GM19043 (cell line): Measurements from ENCODE around the gene TRIM49C.
"Not testable (repeated sequence)": the region's sequence is repeated elsewhere in the genome, so short reads cannot be mapped to it uniquely, and the experiment has no call there.

Experiments
- ATAC-seq: cut with Tn5 transposase; IDR thresholded peaks from one replicate; pipeline ENCODE4 v1.9.1; 2021; ENCODE audit warnings: low read depth; ENCODE audit not compliant: unreplicated experiment

The TRIM49C gene, protein sequence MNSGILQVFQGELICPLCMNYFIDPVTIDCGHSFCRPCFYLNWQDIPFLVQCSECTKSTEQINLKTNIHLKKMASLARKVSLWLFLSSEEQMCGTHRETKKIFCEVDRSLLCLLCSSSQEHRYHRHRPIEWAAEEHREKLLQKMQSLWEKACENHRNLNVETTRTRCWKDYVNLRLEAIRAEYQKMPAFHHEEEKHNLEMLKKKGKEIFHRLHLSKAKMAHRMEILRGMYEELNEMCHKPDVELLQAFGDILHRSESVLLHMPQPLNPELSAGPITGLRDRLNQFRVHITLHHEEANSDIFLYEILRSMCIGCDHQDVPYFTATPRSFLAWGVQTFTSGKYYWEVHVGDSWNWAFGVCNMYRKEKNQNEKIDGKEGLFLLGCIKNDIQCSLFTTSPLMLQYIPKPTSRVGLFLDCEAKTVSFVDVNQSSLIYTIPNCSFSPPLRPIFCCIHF

GRCh38 chr11:90030806-90031205 is at the start of gene TRIM49C:
TSS of gene TRIM49C (plus strand) at chr11:90031106. CDS start at chr11:90035212, 4,106 bp downstream.
- not testable (repeated sequence) for ATAC-seq

- ATAC-seq = not testable (repeated sequence)
Observed at GRCh38 chr11:90024184-90024583, 6.7 kb upstream of the TRIM49C start.

GRCh38 chr11:90051591-90052209 is 20.8 kb downstream of the TRIM49C start:
- ATAC-seq = not testable (repeated sequence)

GRCh38 chr11:90052311-90052710 is 21.4 kb downstream of the TRIM49C start:
- ATAC-seq = not testable (repeated sequence)

GRCh38 chr11:90053545-90053944 is 22.6 kb downstream of the TRIM49C start:
- not testable (repeated sequence) for ATAC-seq

DNA sequence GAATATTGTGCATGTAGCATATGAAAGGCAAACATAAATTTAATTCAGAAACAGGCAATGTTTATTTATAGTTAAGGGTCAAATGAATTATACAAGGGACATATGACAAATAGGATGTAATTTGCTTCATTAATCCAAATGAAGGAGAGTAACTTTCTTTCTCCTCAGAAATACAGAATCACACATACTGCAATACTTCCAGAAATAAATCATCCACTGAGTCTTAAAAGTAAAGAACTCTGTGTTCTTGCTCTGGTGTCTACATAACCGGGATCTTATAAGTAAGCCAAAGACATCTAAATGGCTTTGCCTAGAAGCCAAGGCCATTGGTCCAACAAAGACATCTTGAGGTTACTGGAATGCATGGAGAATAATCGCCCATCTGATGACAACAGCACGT is 54.7 kb downstream of the TRIM49C start, which contains the start of gene UBTFL1:
TSS of gene UBTFL1 (plus strand) at position 301 of the 400 bp plus-strand sequence. CDS start at position 301, 0 bp downstream.
- ATAC-seq = not testable (repeated sequence)

DNA sequence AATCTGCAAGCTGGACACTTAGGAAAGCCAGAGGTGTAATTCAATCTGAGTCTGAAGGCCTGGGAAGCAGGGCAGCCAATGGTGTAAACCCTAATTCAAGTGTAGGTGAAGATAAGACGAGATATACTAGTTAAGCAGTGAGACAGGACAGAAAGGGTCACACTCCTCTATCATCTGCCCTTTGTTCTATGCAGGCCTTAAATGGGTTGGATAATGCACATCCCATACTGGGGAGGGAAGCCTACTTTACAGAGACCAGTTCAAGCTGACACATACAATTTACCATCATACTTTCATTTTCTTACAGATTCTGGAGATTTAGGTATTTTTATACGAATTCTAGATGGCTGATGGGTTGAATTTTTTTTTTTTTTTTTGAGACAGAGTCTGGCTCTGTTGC is 57.8 kb downstream of the TRIM49C start:
- not testable (repeated sequence) for ATAC-seq
